Activated CD4-positive, alpha-beta T cell treated with anti-CD3 and anti-CD28 coated beads, Interleukin-2, amount 10 ng/mL, durations not matched to agents 7 days and 5 days (primary cell): ENCODE results near the gene VMO1. TPM values are rescaled to one million over a fixed set of nuclear protein-coding genes. Genes with fewer than 3 reads are reported as not detected.

Experiments
- CTCF ChIA-PET: fragments of 350-600 bp; sonication (Branson Sonifier 250); formaldehyde crosslinking; loops from one replicate; lab custom pipeline; 2021; ENCODE audit warnings: antibody characterized with exemption; lab: Charles Lee
- POLR2A ChIA-PET: fragments of 350-600 bp; sonication (Branson Sonifier 250); formaldehyde crosslinking; loops from one replicate; lab custom pipeline; 2021; ENCODE audit warnings: antibody characterized with exemption; lab: Charles Lee
- DNase-seq: peaks from one replicate; pipeline ENCODE4 v3.0.0-alpha.2; 2020
- H3K27ac Mint-ChIP-seq: one replicate; pipeline ENCODE4 v1.8.0; 2021; ENCODE audit warnings: mild to moderate bottlenecking, moderate library complexity, mixed read lengths
- H3K27me3 Mint-ChIP-seq: one replicate; pipeline ENCODE4 v1.8.0; 2021; ENCODE audit warnings: mixed read lengths
- H3K36me3 Mint-ChIP-seq: one replicate; pipeline ENCODE4 v1.8.0; 2021; ENCODE audit warnings: low read depth, mixed read lengths
- H3K4me1 Mint-ChIP-seq: one replicate; pipeline ENCODE4 v1.8.0; 2021; ENCODE audit warnings: mixed read lengths
- H3K4me3 Mint-ChIP-seq: one replicate; pipeline ENCODE4 v1.8.0; 2021; ENCODE audit warnings: mild to moderate bottlenecking, moderate library complexity, mixed read lengths
- H3K9me3 Mint-ChIP-seq: one replicate; pipeline ENCODE4 v1.8.0; 2021; ENCODE audit warnings: mixed read lengths
- total RNA-seq, 2 experiments: library from RNA; stranded (reverse); gene quantifications; one replicate each; pipeline ENCODE4 v1.2.3, GENCODE V29; 2021

VMO1 gene
- total RNA-seq, 2 experiments from 2014 or later = 0.32 TPM; not detected in 1

- CTCF ChIA-PET = interaction anchor here (0.6 to 2.4 kb wide), 39 partner anchors 9 to 1066 kb away, joined by 3 to 20 read pairs (median 4); partner anchors contain the start of genes ARRB2, C17orf107, CHRNE and CXCL16
- H3K27ac Mint-ChIP-seq = peak overlapping the region; percentile 92
- DNase-seq = peak; percentile 81
- H3K36me3 Mint-ChIP-seq = no peaks in the 10 kb centered on the region
- H3K4me3 Mint-ChIP-seq = peak overlapping the region; percentile 81
- H3K4me1 Mint-ChIP-seq = peaks cover 33% of the 10 kb centered on the region
- POLR2A ChIA-PET = interaction anchor here (0.5 to 1.0 kb wide), 3 partner anchors 260 to 750 kb away, joined by 3 to 6 read pairs (median 3); partner anchors contain the start of genes CYB5D2 and ZZEF1
- H3K27me3 Mint-ChIP-seq = peaks cover 40% of the 10 kb centered on the region
- H3K9me3 Mint-ChIP-seq = no peaks in the 10 kb centered on the region
Observed at GRCh38 chr17:4789951-4790704, 4.0 kb upstream of the VMO1 start.

DNA sequence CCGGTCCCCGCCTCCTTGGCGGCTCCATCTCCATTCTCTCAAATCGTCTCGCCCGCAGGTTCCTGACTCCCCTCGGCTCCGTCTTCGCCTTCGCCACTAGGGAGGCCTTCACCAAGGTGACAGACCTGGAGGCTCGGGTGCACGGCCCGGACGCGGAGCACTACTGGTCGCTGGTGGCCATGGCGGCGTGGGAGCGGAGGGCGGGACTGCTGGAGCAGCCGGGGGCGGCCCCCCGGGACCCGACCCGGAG lies 3.5 kb upstream of the VMO1 start:
- Mint-ChIP-seq H3K4me1 (peaks cover 33% of the 10 kb centered on the region), H3K36me3 (no peaks in the 10 kb centered on the region), H3K27ac (peak overlapping the region; percentile 52), H3K4me3 (peak overlapping the region; percentile 62), H3K27me3 (peaks cover 42% of the 10 kb centered on the region), H3K9me3 (no peaks in the 10 kb centered on the region)
- CTCF ChIA-PET = interaction anchor here (0.6 to 2.4 kb wide), 36 partner anchors 10 to 1066 kb away, joined by 3 to 20 read pairs (median 4); partner anchors contain the start of genes ARRB2, C17orf107, CHRNE and CXCL16
- POLR2A ChIA-PET = interaction anchor here (0.5 kb wide), 1 partner anchor 260 kb away, joined by 6 read pairs; no protein-coding TSS in a partner anchor
- DNase-seq = no peak

DNA sequence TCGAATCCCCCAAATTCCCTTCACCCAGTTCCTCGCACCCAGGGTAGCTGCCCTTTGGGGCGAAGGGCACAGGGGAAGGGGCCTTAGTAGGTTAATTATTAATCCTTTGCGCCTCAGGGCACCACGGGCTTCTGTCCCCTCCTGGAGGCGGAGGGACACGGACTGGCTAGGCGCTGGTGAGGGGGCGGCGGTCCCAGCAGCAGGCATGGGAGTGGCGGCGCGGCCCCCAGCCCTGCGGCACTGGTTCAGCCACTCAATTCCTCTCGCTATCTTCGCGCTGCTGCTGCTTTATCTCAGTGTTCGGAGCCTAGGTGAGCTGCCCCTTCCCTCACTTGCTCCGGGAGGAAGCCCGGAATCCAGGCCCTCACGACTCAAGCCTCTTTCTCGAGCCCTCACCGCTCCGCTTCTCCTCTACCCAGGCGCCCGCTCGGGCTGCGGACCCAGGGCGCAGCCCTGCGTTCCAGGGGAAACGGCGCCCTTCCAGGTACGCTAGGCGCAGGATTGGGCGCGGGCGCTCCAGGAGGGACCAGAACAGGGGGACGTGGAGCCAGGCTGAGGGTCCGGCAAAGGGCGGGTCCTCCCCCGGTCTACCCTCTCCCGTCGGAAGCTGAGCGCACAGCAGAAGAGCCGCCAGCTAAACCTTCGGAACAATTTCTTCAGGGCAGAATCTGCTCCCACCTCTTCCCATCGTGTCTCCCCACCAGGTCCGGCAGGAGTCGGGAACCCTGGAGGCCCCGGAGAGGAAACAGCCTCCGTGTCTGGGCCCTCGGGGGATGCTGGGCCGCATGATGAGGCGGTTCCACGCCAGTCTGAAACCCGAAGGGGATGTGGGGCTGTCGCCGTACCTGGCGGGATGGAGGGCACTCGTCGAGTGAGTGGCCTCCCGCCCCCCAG lies 2.9 kb upstream of the VMO1 start, which contains the start of gene GLTPD2:
Gene GLTPD2, plus strand, starts transcription at position 158 of the 894 bp plus-strand sequence. Its CDS starts 48 bp downstream, at position 206.
- no peaks in the 10 kb centered on the region for H3K9me3 Mint-ChIP-seq
- DNase-seq = no peak
- H3K4me3 Mint-ChIP-seq = peak within 1 kb of the TSS; percentile 62
- peak within 1 kb of the TSS; percentile 52 for H3K27ac Mint-ChIP-seq
- H3K4me1 Mint-ChIP-seq = peaks cover 33% of the 10 kb centered on the region
- H3K27me3 Mint-ChIP-seq = peaks cover 47% of the 10 kb centered on the region
- no peaks in the 10 kb centered on the region for H3K36me3 Mint-ChIP-seq
- POLR2A ChIA-PET = interaction anchor here (0.5 kb wide), 1 partner anchor 259 kb away, joined by 6 read pairs; no protein-coding TSS in a partner anchor
- CTCF ChIA-PET = interaction anchor here (0.6 to 2.4 kb wide), 36 partner anchors 9 to 1065 kb away, joined by 3 to 20 read pairs (median 4); partner anchors contain the start of genes ARRB2, C17orf107, CHRNE and CXCL16

DNA sequence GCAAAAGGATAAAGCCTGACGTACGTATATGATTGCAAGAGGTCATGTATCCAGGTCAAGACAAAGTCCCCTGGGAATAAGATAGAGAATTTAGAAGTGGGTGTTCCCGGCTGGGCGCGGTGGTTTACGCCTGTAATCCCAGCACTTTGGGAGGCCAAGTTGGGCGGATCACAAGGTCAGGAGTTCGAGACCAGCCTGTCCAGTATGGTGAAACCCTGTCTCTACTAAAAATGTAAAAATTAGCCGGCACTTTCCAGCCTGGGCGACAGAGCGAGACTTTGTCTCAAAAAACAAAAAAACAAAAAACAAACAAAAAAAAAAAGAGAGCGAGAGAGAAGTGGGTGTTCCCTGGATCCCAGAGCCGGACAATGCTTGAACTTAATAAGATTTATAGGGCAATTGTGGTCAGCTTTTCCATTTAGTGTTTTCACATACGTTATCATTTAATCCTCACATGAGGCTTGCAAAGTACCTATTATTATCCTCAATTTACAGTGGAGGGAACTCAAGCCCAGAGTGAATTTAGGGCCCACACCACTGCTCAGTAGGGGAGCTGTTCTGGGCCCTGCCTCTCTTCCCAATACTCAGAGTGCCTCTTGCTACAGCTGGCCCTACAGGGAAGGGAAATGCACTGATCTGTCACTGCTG lies 2.1 kb upstream of the VMO1 start:
- H3K36me3 Mint-ChIP-seq = no peaks in the 10 kb centered on the region
- ChIA-PET CTCF (interaction anchor here (1.2 to 2.1 kb wide), 2 partner anchors 13 to 17 kb away, joined by 4 to 7 read pairs; partner anchors contain the start of gene TM4SF5), POLR2A (no interaction called here)
- H3K27me3 Mint-ChIP-seq = peaks cover 52% of the 10 kb centered on the region
- H3K4me3 Mint-ChIP-seq = peak overlapping the region; percentile 22
- H3K9me3 Mint-ChIP-seq = no peaks in the 10 kb centered on the region
- DNase-seq = no peak
- H3K4me1 Mint-ChIP-seq = peaks cover 35% of the 10 kb centered on the region
- H3K27ac Mint-ChIP-seq = no peak overlapping the region

GRCh38 chr17:4786516-4786915 lies 352 bp upstream of the VMO1 start:
- peaks cover 40% of the 10 kb centered on the region for H3K4me1 Mint-ChIP-seq
- POLR2A ChIA-PET = no interaction called here
- no peak overlapping the region for H3K4me3 Mint-ChIP-seq

GRCh38 chr17:4785311-4786105 lies 656 bp downstream of the VMO1 start:
- no peaks in the 10 kb centered on the region for H3K36me3 Mint-ChIP-seq
- POLR2A ChIA-PET = no interaction called here
- DNase-seq = no peak
- peaks cover 34% of the 10 kb centered on the region for H3K4me1 Mint-ChIP-seq
- H3K4me3 Mint-ChIP-seq = no peak overlapping the region
- peaks cover 64% of the 10 kb centered on the region for H3K27me3 Mint-ChIP-seq
- no peaks in the 10 kb centered on the region for H3K9me3 Mint-ChIP-seq
- H3K27ac Mint-ChIP-seq = no peak overlapping the region
- CTCF ChIA-PET = interaction anchor here (0.6 to 2.0 kb wide), 3 partner anchors 13 to 139 kb away, joined by 3 to 7 read pairs (median 3); no protein-coding TSS in a partner anchor

More at GRCh38 chr17:4786516-4786915, 352 bp upstream of the VMO1 start:
- no peak overlapping the region for H3K27ac Mint-ChIP-seq
- H3K36me3 Mint-ChIP-seq = no peaks in the 10 kb centered on the region
- DNase-seq = no peak
- CTCF ChIA-PET = interaction anchor here (0.8 to 1.4 kb wide), 2 partner anchors 9 to 55 kb away, joined by 3 read pairs; partner anchors contain the start of genes MED11 and PSMB6
- no peaks in the 10 kb centered on the region for H3K9me3 Mint-ChIP-seq
- H3K27me3 Mint-ChIP-seq = peaks cover 61% of the 10 kb centered on the region

DNA sequence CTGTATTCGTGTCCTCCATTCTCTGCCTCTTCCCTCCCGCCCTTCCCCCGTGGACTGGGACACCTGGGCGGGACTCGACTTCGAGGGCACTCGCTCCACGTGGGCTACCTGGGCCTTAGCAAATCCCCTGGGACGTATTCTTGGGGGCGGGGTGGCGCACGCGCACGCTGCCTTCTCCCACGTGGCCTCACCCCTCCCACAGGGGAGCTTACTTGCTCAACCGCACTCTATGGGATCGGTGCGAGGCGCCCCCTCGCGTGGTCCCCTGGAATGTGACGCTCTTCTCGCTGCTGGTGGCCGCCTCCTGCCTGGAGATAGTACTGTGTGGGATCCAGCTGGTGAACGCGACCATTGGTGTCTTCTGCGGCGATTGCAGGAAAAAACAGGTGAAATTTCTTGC lies 3.5 kb downstream of the VMO1 start:
- Mint-ChIP-seq H3K27ac (no peak overlapping the region), H3K27me3 (peaks cover 64% of the 10 kb centered on the region), H3K4me1 (peaks cover 25% of the 10 kb centered on the region), H3K9me3 (no peaks in the 10 kb centered on the region), H3K4me3 (no peak overlapping the region), H3K36me3 (no peaks in the 10 kb centered on the region)
- DNase-seq = peak; percentile 24
- ChIA-PET POLR2A (no interaction called here), CTCF (interaction anchor here (0.6 to 2.0 kb wide), 3 partner anchors 9 to 217 kb away, joined by 3 to 11 read pairs (median 3); no protein-coding TSS in a partner anchor)

DNA sequence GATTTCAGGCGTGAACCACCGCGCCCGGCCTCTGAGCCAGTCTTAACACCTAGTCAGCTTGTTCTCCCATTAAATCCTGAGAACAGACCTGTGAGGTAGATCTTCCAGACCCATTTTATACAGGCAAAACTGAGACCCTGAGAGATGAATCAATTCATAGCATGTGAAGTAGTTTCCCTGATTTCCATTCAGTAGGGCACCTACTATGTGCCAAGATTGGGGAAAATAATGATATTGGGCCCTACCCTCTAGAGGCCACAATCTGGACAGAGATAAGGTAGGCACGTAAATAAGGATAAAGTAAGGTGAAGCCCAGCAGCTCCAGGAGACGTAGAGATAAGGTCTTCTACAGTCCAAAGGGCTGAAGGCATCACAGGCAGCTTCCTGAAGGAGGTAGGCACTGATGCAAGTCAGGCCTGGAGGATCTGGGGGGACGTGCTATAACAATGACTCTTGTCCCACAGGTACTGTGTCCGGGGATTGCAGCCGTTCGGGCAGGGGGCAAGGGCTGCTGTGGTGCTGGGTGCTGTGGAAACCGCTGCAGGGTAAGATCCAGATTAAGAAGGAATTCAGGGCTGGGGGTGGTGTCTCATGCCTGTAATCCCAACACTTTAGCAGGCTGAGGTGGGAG lies 5.7 kb downstream of the VMO1 start:
- Mint-ChIP-seq H3K36me3 (no peaks in the 10 kb centered on the region), H3K27me3 (peaks cover 46% of the 10 kb centered on the region), H3K4me3 (no peak overlapping the region), H3K4me1 (peaks cover 11% of the 10 kb centered on the region), H3K27ac (no peak overlapping the region), H3K9me3 (no peaks in the 10 kb centered on the region)
- CTCF ChIA-PET = interaction anchor here (1.7 to 1.9 kb wide), 2 partner anchors 10 to 101 kb away, joined by 4 to 16 read pairs; no protein-coding TSS in a partner anchor
- POLR2A ChIA-PET = no interaction called here
- no peak for DNase-seq

DNA sequence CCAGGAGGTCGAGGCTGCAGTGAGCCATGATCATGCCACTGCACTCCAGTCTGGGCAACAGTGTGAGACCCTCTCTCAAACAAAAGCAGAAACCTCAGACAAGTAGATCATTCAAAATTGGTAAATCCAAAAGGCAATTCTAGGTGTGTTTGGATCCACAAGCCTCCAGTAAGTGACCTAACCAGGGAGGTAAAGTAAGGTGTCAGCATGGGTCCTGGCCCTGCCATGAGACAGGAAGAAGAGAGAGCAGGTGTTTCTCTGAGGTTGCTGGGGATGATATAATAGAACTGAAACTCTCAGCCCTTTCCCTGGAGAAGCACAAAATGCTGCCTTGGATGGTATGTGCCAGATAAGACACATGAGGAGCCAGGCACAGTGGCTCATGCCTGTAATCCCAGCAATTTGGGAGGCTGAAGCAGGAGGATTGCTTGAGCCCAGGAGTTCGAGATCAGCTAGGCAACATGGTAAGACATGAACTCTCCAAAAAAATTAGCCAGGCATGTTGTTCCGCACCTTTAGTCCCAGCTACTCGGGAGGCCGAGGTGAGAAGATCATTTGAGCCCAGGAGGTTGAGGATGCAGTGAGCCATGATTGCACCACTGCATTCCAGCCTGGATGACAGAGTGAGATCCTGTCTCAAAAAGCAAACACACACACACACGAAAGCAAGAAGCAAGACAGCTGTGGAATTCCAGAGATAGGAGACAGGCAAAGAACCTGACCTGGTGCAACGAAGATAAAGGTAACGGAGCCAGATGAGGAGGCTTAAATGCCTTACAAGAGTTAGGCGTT lies 8.0 kb downstream of the VMO1 start:
- Mint-ChIP-seq H3K27me3 (peaks cover 28% of the 10 kb centered on the region), H3K4me3 (no peak overlapping the region), H3K4me1 (peaks cover 5% of the 10 kb centered on the region), H3K9me3 (no peaks in the 10 kb centered on the region), H3K27ac (no peak overlapping the region), H3K36me3 (no peaks in the 10 kb centered on the region)
- POLR2A ChIA-PET = no interaction called here
- no peak for DNase-seq
- CTCF ChIA-PET = no interaction called here

GRCh38 chr17:4772235-4772613 lies 13.9 kb downstream of the VMO1 start:
- H3K27ac Mint-ChIP-seq = peak overlapping the region; percentile 78
- peaks cover 18% of the 10 kb centered on the region for H3K4me1 Mint-ChIP-seq
- ChIA-PET CTCF (interaction anchor here (0.9 to 1.3 kb wide), 3 partner anchors 10 to 17 kb away, joined by 3 to 7 read pairs (median 3); partner anchors contain the start of gene GLTPD2), POLR2A (no interaction called here)
- DNase-seq = no peak
- H3K36me3 Mint-ChIP-seq = no peaks in the 10 kb centered on the region
- no peak overlapping the region for H3K4me3 Mint-ChIP-seq
- no peaks in the 10 kb centered on the region for H3K9me3 Mint-ChIP-seq
- peaks cover 6% of the 10 kb centered on the region for H3K27me3 Mint-ChIP-seq
